ENCODE data around the gene CNTNAP5.

DNA sequence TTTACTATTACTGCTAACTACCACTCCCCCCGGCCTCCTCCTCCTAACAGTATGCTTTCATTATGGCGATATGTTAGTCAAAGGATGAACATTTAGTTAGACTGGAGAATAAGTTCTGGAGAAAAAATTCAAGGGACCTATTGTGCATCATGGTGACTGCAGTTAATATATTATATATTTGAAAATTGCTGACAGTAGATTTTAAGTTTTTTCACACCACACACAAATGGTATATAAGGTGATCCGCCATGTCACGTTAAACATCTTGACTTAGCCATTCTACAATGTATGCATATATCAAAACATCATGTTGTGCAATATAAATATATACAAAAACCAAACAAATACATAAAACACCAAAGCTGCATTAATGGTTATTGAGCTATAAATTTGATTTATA is 873.7 kb downstream of the CNTNAP5 start:
- TF ChIP-seq, protein P1, sequence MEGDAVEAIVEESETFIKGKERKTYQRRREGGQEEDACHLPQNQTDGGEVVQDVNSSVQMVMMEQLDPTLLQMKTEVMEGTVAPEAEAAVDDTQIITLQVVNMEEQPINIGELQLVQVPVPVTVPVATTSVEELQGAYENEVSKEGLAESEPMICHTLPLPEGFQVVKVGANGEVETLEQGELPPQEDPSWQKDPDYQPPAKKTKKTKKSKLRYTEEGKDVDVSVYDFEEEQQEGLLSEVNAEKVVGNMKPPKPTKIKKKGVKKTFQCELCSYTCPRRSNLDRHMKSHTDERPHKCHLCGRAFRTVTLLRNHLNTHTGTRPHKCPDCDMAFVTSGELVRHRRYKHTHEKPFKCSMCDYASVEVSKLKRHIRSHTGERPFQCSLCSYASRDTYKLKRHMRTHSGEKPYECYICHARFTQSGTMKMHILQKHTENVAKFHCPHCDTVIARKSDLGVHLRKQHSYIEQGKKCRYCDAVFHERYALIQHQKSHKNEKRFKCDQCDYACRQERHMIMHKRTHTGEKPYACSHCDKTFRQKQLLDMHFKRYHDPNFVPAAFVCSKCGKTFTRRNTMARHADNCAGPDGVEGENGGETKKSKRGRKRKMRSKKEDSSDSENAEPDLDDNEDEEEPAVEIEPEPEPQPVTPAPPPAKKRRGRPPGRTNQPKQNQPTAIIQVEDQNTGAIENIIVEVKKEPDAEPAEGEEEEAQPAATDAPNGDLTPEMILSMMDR (IDR thresholded peaks at IDR 0.05 in 4 of 5, conservative IDR thresholded peaks at IDR 0.05 in 1 of 5), result no peak
- TF ChIP-seq POLR2A (IDR thresholded peaks at IDR 0.05), result no peak

Measured in gastrocnemius medialis (tissue), 4 donors.